Caki2 (cell line): ENCODE data around the gene LARP1B. TPM values are rescaled to one million over a fixed set of nuclear protein-coding genes. Genes with fewer than 3 reads are reported as not detected.
"Not testable (repeated sequence)": the region's sequence is repeated elsewhere in the genome, so short reads cannot be mapped to it uniquely, and the experiment has no call there.

Experiments used
- DNase-seq: peaks from one replicate; pipeline ENCODE4 v3.0.0-alpha.2; 2015; ENCODE audit warnings: low read depth
- in situ Hi-C: cut with HindIII; loops from 2 replicates; pipeline ENCODE4 v1.10.0; 2016; ENCODE audit warnings: low sequenced_read_pairs, low pct_unique_long_range_greater_than_20kb, mixed read lengths
- total RNA-seq: library from RNA; depleted of rRNA; stranded (reverse); fragments of >200 nt; shearing (Covaris generic); gene quantifications from 2 replicates; pipeline ENCODE4 v1.2.3, GENCODE V29; 2014; ENCODE audit warnings: low replicate concordance

LARP1B gene
- total RNA-seq, 1 experiment from 2014 or later = 17.6 TPM

GRCh38 chr4:128107766-128108165 lies 46.7 kb downstream of the LARP1B start:
- in situ Hi-C loops = no loop called here
- DNase-seq = no peak

DNA sequence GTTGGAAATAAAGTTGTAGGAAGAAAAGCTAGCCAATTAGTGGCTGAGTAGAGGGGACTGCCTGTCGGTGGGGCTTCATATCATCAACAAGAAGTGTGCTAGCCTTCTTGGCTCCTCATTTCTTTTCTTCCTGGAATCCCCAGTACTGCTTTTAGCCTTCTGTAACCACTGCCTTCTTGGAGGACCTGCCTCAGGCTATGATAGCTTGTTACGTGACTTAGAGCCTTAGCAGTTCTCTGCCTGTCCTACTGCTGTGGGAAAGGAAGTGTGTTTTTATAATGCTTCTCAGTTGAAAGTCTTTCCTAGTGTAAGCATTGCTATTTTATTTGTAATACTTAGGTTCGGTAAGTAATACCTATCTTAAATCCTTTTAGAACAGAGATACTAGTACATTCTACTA lies 61.9 kb downstream of the LARP1B start:
- DNase-seq = no peak
- in situ Hi-C loops = no loop called here

DNA sequence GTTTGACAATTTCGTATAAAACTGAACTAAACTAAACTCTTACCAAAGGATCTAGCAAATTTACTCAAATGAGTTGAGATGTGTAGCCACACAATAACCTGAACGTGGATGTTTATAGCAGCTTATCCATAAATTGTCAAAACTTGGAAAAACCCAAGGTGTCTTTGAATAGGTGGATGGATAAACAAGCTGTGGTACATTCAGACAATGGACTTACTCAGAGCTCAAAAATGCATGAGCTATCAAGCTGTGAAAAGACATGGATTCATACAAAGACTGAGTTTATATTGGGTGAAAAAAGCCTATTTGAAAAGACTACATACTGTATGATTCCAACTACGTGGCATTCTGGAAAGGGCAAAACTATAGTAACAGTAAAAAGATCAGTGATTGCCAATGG lies 69.5 kb downstream of the LARP1B start:
- no peak for DNase-seq
- in situ Hi-C loops = no loop called here

- DNase-seq = no peak
- in situ Hi-C loops = no loop called here
Measured at GRCh38 chr4:128134925-128135324, 73.8 kb downstream of the LARP1B start.

- in situ Hi-C loops = no loop called here
- DNase-seq = no peak
Measured at GRCh38 chr4:128135391-128135790, 74.3 kb downstream of the LARP1B start.

- in situ Hi-C loops = no loop called here
- no peak for DNase-seq
Measured at GRCh38 chr4:128141866-128142265, 80.8 kb downstream of the LARP1B start.

DNA sequence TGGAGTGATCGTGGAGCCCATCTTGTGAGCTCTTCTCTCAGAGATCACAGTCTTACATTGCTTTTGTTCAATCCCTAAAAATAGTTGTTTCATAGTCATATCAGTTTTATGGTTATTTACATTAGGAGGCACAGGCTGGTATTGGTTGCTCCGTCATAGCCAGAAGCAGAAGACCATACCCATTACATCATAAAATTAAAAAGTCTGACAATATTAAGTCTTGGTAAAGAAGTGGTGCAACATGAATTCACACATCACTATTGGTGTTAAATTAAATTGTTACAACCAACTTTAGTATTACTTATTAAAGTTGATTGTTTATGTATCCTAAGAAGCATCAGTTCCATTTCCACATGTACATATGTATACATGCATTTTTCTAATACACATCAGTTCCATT lies 84.6 kb downstream of the LARP1B start:
- DNase-seq = no peak
- in situ Hi-C loops = no loop called here

DNA sequence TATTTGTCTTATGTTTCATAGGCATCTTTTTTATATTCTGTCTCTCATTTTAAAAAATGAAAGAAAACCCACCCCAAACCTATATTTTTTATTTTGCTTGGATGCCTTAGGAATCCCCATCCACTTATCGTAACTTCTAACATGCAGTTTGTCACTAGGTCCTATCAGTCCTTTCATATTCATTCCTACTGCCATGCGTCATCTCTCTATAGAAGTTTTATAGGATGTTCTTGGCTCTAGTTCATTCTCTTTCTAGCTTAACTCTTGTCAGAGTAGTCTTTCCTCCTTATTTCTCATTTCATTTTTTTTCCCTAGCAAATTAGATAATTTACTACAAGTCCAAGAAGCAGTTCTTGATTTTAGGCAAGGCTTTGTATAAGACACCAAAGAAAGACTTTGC lies 92.7 kb downstream of the LARP1B start:
- in situ Hi-C loops = no loop called here
- DNase-seq = no peak

DNA sequence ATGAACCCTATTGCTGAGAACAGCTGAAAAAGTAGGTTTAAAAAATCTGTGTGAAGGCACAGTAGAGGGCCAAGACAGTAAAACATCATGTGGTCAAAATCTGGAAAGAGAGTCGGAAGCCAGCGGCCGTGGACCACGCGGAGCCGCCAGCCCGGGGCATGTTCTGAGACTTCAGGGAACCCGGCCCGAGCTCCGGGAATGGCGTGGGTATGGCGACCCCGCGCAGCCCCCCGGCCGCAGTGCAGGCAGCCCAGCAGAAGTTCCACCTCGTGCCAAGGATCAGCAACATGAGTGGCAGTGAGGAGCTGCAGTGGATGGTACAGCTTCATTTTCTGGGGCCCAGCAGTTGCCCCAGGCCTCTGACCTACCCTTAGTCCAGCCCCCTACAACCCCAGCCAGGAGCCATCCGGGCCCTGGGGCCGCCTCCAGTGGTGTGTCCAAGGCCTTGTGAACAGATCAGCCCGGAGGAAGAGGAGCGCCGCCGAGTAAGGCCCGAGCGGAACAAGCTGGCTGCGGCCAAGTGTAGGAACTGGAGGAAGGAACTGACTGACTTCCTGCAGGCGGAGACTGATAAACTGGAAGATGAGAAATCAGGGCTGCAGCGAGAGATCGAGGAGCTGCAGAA lies 94.2 kb downstream of the LARP1B start:
- in situ Hi-C loops = no loop called here
- DNase-seq = no peak

DNA sequence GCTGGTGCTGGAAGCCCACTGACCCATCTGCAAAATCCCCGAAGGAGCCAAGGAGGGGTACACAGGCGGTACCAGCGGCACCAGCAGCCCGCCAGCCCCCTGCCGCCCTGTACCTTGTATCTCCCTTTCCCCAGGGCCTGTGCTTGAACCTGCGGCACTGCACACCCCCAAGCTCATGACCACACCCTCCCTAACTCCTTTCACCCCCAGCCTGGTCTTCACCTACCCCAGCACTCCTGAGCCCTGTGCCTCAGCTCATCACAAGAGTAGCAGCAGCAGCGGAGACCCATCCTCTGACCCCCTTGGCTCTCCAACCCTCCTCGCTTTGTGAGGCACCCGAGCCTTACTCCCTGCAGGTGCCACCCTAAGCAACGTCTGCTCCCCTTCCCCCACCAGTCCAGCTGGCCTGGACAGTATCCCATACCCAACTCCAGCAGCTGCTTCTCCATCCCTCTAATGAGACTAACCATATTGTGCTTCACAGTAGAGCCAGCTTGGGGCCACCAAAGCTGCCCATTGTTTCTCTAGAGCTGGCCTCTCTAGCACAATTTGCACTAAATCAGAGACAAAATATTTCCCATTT lies 94.9 kb downstream of the LARP1B start:
- in situ Hi-C loops = no loop called here
- no peak for DNase-seq

DNA sequence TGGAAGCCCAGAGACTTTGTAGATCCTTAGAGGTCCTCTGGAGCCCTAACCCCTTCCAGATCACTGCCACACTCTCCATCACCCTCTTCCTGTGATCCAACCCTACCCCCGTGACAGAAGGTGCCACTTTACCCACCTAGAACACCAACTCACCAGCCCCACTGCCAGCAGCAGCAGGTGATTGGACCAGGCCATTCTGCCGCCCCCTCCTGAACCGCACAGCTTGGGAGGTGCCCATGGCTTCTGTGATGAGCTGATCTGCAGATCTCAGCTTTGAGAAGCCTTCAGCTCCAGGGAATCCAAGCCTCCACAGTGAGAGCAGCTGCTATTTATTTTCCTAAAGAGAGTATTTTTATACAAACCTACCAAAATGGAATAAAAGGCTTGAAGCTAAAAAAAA lies 95.4 kb downstream of the LARP1B start:
- in situ Hi-C loops, DNase-seq: not testable (repeated sequence)

- DNase-seq = no peak
- in situ Hi-C loops = no loop called here
Measured at GRCh38 chr4:128158894-128159293, 97.8 kb downstream of the LARP1B start.

DNA sequence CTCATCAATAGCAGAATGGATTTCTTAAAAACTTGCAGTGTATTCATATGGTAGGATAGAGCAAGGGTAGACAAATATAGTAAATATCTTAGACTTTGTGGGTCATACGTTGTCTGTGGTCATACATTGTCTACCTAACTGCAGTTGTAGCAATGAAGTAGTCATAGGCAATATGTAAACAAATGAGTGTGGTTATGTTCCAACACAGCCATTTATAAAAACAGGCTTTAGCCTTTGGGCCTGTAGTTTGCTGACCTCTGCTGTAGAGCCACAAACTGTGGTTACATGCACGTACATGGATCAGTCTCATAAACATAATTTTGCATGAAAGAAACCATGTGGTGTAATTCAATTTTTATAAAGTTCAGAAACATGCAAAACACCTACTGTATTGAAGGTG lies 98.9 kb downstream of the LARP1B start:
- DNase-seq = no peak
- in situ Hi-C loops = no loop called here

- in situ Hi-C loops = no loop called here
- DNase-seq = no peak
Measured at GRCh38 chr4:128161138-128161537, 100.0 kb downstream of the LARP1B start.

GRCh38 chr4:128162434-128162833 lies 101.3 kb downstream of the LARP1B start:
- DNase-seq = no peak
- in situ Hi-C loops = no loop called here

DNA sequence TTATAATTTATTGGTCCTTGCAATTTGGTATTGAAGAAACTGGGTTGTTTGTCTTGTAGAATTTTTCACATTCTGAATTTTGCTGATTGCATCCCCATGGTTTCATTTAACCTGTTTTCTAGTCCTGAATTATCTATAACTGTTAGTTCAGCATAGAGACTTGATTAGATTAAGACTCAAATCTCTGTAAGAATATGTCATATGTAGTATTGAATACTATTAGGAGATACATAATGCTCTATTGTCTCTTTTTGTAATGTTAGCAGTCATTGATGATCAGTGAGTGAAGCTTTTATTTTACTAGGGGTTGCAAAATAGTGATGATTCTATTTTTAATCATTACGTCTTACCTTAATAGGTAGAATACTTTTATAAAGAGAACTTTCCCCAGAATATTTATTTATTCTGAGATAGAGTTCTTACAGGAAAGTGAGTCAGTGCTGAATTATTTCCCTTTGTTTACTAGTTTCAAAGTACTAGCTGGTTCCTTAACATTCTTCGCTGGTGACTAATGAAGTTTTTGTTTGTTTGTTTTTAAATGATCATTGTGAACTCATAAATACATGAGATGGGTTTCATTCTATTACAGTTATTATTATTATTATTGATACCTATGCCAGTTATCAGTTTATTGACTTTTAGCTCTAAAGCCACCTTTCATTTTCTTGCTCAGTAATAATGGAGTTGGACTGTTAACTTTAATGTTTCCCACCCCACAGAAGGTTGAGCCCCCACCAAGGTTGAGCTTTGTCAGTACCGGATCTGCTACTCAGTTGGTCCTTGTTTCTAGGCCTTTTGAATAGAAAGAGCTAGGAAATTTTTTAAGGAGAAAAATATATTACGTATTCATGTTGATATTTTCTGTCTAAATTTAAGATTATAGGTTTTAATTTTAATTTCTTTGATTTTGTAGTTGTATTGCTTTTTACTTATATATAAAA lies 102.3 kb downstream of the LARP1B start:
- in situ Hi-C loops = no loop called here
- peak; percentile 53 for DNase-seq

GRCh38 chr4:128166982-128167381 lies 105.9 kb downstream of the LARP1B start:
- no peak for DNase-seq
- in situ Hi-C loops = no loop called here

GRCh38 chr4:128168701-128169100 lies 107.6 kb downstream of the LARP1B start:
- DNase-seq = no peak
- in situ Hi-C loops = no loop called here

DNA sequence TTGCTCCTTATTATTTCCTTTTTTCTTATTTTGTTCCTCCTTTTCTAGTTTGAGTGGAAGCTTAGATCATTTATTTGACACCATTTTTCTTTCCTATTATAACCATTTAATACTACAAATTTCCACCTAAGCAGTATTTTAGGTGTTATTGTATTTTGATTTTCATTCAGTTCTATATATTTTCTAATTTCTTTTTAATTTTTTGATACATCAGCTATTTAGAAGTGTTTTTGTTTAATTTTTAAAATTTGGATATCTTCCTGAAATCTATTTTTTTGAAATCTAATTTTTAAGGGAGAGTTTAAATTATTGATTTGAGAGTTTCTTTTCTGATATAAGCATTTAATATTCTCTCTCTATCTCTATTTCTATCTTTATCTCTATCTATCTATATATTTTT lies 108.1 kb downstream of the LARP1B start:
- no peak for DNase-seq
- in situ Hi-C loops = no loop called here
